ENCODE results near the gene PHLDA2.

PHLDA2 gene

DNA sequence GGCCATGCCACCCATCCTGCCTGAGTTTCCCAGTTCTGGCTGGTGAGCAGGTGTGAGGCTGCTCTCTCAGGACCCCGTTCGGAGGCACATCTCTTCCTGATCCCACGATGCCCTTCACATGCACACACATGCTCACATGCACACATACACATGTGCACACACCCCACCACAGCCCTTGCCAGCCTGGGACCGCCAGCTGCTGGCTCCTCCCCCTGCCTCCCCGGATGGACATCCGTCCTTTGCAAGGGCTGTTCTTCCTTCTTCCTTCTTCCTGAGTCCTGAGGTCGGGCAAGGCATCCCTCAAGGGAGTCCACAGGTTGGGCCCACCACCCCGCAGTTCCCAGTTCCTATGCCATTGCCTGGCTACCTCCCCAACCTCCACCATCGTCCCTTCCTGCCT is 33.2 kb downstream of the PHLDA2 start:
- no peak for DNase-seq

- no peak for DNase-seq
Measured at GRCh38 chr11:2893935-2894334, 35.3 kb downstream of the PHLDA2 start.

DNA sequence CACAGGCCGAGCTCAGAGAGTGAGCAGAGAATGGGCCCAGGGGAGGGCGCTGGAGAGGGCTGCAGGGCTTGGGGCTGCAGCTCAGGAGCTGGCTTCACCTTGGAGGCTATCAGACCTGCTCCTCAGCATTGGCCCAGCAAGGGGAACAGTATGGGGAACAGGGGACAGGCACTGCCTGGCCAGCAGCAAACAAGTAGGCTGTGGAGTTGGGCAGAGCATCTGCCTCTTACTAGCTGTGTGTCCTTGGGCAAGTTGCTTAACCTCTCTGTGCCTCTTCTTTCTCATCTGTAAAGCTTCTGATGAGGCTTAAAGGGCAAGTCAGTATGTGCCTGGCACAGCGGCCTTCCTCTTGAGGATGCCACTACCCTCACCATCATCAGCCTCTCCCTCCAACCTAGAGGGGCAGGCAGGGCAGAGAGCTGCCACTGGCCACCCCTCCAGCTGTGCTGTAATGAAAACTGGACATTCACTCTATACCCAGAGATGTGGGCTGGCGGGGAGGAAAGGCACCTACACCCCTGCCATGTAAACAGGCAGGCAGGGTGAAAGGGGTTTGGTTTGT is 36.2 kb downstream of the PHLDA2 start:
- peak; percentile 39 to 66 (median 47) for DNase-seq

DNA sequence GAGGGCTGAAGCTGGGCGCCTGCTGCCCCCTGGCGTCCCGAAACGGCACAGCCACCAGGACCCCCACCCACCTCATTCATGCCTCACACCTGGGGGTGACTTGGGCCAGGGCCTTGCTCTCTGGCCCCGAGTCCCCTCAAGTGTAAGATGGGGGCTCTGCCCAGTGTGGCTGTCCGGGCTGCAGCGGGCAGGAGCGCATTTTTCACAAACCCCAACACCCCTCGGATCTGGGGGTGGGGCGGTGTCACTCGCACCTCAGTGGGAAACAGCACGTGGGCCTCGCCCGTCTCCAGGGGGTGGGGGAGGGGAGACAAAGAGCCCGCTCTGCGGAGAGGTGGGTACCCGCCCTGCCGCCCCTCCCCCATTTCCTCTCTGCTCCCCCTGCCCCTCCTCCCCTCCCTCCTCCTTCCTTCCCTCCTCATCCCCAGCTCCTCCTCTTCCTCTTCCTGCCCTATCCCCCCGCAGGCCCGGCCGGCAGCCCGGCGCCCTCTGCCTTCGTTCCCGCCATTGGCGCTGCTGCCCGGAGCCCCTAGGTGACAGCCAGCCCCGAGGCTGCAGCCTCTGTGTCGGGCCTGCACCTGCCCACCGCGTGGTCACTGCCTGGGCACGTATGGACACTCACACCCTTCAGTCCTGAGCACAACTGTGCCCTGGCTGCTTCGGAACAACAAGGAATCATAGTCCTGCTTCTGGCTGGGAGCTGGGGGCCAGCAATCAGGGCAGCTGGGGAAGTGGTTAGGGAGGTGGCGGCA is 36.8 kb downstream of the PHLDA2 start:
- peak in 2 of 3 donors; percentile 47 to 69 for DNase-seq

- DNase-seq: peak in 1 of 3 donors; percentile 44
Measured at GRCh38 chr11:2891326-2892214, 37.6 kb downstream of the PHLDA2 start.

DNA sequence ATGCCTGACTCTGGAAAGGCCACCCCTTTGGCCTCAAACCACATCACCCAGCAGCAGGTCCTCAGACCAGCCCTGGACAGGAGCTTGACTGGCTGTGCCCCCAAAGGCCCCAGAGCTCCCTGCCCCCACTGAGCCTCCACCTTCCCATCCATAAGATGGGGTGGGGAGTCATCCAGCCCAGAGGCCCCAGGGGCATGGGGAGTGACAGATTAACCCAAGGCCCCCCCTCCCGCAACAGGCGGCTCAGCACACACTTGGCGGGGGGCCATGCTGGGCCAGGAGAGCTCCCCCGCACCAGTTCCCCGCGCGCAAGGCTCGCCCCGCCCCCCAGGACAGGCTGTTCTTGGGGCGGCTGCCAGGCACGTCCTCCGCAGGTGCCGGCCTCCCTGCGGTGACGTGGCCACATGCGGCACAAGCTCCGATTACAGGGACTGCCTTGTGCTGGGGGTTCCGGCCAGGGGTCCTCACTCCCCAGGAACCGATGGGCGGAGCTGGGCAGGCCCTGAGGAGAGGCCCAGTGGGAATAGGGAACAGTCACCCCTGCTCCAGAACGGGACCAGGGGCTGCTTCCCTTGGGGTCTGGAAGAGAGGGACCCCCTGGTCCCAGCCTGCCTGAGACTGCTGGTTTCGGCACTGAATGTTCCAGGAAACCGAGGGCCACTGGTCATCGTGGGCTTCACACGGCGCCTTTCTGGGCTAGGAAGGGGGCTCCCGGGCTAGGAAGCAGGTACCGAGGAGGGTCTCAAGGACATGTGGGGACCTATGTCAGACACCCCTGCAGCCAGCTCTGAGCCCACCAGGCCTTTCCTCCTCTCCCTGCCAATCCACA is 38.5 kb downstream of the PHLDA2 start:
- DNase-seq: no peak

DNA sequence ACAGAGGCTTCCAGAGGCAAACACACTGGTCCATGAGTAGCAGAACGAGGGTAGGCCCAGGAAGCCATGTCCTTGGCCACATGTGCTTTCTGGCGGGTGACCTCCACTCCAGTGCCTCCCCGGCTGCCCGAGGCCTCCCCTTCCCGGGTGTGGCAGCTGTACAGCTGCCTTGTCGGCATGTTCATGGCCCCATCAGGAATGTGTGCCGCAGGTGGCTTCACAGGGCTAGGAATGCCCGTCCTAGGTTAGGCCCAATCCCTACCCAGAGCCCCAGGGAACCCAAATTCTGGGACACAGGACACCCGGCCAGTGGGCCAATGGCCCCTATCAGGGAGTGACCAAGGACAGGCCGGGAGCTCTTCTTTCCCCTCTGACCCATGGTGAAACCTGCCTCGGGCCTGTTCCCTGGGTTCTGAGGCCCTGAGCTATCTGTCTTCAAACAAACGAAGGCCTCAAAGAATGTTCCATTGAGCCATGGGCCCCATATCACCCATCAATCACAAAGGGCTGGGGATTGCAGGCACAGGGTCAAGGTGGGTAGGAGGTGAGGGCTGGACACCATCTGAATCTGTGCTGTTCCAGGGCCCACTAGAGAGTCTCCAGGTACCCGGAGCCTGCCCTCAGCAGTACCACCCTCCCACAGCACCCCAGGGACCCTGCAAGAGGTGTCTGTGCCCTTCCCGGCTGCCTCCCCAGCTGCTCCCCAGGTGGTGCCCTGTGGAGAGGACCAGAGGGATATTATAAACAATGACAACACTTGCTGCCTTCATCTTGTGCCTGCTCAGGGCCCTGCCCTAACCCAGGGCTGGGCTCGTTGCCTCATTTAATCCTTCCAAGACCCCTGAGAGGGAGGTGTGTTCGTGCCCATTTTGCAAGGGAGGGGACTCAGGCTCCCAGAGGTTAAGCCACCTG is 39.6 kb downstream of the PHLDA2 start:
- DNase-seq: no peak

GRCh38 chr11:2888266-2888968 is 40.8 kb downstream of the PHLDA2 start:
- peak; percentile 85 to 94 (median 93) for DNase-seq

DNA sequence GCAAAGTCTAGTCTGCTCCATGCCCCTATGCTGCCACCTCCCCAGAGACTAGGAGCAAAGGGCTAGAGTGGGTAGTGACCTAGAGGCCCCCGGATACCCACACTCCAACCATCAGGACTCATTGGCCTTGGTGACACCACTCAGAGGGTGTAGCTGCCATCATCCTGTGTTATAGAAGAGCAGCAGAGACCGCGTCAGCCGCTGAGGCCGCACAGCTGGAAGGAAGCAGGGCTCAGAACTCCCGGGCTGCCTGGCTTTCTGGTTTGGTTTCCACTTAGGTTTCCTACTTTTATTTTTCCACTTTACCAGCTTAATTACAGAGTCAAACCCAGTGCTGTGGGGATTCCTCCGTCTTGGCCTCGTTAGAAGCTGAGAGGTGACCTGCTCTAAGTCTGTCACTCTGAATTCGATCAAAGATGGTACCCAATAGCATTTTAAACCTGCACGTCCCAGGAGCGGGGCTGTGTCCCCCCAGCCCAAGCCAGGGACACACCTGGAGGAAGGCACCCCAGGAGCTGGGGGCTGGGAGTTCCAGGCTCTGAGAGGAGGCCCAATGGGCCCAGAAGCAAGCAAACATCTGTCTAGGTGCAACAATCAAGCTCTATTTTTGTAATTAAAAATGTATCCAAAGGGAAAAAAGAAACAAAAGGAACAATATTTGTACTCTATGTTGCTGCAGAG is 41.6 kb downstream of the PHLDA2 start:
- DNase-seq: no peak

GRCh38 chr11:2886936-2887335 is 42.3 kb downstream of the PHLDA2 start:
- DNase-seq: no peak

DNA sequence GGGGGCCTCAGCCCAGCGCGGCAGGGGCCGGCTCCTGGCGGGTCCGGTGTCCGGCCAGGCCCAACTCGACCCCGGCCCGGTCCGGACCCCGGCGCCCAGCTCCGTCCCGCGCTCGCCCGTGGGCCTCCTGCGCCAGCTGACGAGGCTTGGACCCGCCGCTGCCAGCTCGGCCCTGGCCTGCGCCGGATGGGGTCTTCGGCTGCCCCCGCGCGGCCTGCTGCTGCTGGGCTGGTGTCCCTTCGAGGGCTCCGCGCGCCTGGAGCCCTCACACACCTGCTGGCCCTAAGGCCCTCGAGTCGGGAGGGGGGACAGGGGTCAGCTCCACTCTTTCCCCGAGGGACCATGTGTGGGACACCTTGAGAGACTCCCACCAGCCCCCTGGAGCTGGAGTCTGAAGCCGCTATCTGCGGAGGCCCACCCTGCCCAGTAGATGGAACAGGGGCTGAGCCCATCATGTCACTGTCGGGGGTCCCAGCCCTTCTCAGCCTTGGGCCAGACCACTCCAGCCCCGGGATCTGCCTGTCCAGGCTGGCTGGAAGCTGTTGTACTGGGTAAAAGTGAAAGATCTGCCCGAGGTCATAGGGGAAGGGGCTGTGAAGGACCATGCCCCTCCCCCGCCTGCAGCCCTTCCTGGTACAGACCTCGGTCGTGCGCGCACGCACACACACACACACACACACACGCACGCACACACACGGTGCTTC is 42.9 kb downstream of the PHLDA2 start:
- no peak for DNase-seq

GRCh38 chr11:2885678-2886081 is 43.5 kb downstream of the PHLDA2 start, which contains the start of gene CDKN1C:
TSS of gene CDKN1C (minus strand) at chr11:2885775. CDS start at chr11:2885456, 319 bp downstream.
- peak; percentile 85 to 96 (median 90) for DNase-seq

DNA sequence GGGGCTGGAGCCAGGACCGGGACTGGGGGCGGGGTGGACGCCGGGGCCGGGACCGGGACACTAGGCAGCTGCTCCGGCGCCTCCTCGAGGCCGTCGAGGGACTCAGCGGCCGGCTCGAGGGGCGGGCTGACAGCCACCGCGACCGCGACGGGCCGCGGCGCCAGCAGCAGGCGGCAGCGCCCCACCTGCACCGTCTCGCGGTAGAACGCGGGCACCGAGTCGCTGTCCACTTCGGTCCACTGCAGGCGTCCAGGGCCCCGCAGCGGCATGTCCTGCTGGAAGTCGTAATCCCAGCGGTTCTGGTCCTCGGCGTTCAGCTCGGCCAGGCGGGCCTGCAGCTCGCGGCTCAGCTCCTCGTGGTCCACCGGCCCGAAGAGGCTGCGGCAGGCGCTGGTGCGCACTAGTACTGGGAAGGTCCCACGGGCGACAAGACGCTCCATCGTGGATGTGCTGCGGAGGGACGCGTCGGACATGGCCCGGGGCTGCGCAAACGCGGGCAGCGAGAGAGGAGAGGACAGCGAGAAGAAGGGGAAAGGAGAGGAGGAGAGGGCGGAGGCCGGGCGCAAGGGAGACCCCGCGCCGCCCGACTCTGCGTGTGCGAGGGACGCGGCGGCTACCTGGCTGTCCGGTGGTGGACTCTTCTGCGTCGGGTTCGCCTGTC is 44.1 kb downstream of the PHLDA2 start:
- DNase-seq: peak; percentile 60 to 84 (median 70)

DNA sequence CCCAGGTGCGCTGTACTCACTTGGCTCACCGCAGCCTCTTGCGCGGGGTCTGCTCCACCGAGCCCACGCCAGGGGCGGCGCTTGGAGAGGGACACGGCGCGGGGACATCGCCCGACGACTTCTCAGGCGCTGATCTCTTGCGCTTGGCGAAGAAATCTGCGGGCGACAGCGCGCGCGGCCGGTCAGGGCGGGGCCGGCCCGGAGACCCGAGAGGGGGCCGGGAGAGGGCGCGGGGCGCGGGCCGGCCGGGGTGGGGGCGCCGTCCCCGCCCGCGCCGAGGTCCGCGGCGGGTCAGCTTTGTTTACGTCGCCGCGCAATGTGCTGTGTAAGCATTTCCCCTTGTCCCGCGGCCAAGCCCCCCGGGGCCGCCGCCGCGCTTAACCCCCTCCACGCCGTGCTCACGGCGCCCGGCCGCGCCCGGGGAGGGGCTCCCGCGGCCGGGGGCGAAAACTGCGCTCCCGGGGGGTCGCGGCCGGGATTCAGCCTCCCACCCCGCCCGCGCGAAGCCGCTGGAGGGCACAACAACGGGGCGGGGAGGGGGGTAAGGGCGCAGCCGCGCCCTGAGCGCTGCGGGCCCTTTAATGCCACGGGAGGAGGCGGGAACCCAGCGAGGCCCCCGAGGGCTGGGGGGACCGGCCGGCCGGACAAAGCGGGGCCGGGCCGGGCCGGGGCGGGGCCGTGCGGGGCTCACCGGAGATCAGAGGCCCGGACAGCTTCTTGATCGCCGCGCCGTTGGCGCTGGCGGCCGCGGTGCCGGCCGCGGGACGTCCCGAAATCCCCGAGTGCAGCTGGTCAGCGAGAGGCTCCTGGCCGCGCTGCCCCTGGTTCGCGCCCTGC is 45.0 kb downstream of the PHLDA2 start:
- DNase-seq: peak in 2 of 3 donors; percentile 40 to 64

- no peak for DNase-seq
Measured at GRCh38 chr11:2883640-2883978, 45.6 kb downstream of the PHLDA2 start.

DNA sequence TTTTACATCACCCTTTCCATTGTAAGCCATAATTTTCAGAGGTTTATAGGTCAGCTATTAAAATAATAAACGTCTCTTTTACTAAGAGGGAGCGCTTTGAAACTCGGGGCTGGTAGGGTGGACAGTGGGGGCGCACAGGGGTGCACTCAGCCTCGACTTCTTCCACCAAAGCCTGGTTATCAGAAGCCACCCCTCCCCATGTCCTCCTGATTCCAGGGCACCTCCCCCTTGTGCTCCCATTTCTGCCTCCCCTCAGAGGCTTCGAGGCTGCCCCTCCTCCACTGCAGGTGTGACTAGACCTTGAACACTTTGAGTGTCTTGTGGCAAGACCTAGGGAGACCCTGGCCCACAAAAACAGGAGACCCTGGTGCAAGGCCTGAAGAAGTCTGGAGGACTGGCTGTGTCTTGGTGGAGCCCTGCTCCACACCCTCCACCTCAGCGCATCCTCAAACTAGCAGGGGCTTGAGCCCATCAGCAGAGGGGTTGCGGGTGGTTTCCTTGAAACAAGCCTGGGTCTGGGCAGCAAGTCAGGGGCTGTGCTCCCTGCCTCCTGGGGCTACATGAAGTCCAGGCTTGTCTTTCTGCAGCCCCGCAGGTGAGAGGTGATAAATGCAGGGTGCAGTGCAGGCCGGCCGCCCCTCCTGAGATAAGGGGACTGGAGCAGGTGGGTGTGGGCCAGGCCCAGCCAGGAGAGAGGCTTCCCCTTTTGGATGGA is 46.7 kb downstream of the PHLDA2 start:
- no peak for DNase-seq

- no peak for DNase-seq
Measured at GRCh38 chr11:2881981-2882375, 47.2 kb downstream of the PHLDA2 start.
